GM12874 (cell line): Measurements from ENCODE around the gene LTBP2.

Experiments
- TF ChIP-seq, protein P1 (sequence below): IDR thresholded peaks from 2 replicates; pipeline ENCODE4 v1.5.1; 2011; ENCODE audit warnings: low read depth, mild to moderate bottlenecking, control low read depth, low read length, moderate library complexity; ENCODE audit not compliant: insufficient read depth

The LTBP2 gene

DNA sequence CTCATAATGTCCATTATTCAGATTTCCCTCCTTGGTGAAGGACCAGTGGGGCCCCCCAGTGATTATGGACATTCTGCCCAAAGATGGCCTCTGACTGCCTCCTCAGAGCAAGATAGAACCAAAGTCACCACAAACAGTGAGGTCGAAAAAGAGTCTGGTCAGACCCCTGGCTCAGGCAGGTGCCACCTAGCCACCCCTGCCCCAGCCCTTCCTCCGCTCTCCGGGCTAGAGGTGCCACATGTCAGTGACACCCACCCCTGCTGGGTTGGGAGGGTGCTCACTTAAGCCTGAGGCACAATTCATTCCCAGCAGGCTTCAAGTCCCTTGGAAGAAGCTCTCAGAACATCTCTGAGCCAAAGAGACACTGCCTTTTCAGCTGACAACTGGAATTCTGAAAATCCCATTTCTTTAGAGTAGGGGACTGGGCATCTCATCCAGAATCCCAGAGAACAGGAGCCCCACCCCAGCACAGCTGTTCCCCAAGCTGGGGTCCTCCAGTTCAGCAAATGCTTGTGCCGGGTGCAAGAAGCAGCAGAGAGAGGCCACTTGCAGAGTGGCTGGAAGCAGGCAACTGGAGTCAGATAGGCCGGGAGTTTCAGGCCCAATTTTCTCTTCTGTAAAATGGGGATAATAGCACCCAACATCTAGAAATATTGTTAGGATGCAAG, 68.1 kb downstream of the LTBP2 start:
- TF ChIP-seq, protein P1, sequence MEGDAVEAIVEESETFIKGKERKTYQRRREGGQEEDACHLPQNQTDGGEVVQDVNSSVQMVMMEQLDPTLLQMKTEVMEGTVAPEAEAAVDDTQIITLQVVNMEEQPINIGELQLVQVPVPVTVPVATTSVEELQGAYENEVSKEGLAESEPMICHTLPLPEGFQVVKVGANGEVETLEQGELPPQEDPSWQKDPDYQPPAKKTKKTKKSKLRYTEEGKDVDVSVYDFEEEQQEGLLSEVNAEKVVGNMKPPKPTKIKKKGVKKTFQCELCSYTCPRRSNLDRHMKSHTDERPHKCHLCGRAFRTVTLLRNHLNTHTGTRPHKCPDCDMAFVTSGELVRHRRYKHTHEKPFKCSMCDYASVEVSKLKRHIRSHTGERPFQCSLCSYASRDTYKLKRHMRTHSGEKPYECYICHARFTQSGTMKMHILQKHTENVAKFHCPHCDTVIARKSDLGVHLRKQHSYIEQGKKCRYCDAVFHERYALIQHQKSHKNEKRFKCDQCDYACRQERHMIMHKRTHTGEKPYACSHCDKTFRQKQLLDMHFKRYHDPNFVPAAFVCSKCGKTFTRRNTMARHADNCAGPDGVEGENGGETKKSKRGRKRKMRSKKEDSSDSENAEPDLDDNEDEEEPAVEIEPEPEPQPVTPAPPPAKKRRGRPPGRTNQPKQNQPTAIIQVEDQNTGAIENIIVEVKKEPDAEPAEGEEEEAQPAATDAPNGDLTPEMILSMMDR = no peak

- TF ChIP-seq, protein P1 = no peak
Observed at GRCh38 chr14:74542056-74542685, 69.9 kb downstream of the LTBP2 start.

DNA sequence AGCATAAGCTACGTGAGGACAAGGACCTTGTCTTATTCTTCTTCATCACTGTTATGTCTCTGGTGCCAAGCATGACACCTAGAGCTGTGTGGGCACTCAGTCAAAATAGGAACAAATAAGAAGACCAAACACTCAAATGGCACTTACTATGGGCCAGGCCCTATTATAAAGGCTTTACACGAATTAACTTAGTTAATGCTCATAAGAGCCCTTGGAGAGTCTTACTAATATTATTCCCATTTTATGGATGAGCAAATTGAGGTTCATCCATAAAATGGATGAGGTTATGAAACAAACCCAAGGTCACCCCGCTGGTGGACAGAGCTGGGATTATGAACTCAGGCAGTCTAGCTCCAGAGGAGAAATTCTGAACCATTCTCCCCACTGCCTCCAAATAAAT, 70.8 kb downstream of the LTBP2 start:
- TF ChIP-seq, protein P1 = no peak

- TF ChIP-seq, protein P1 = no peak
Observed at GRCh38 chr14:74539503-74539902, 72.5 kb downstream of the LTBP2 start.

- TF ChIP-seq, protein P1 = no peak
Observed at GRCh38 chr14:74538411-74539391, 73.3 kb downstream of the LTBP2 start.

- TF ChIP-seq, protein P1 = no peak
Observed at GRCh38 chr14:74535756-74536325, 76.2 kb downstream of the LTBP2 start.

GRCh38 chr14:74533576-74533975, 78.5 kb downstream of the LTBP2 start:
- TF ChIP-seq, protein P1 = no peak
